Bronchial epithelial cell (primary cell): ENCODE results near the gene CDH24. TPM values are rescaled to one million over a fixed set of nuclear protein-coding genes. Genes with fewer than 3 reads are reported as not detected.

Source experiments
- DNase-seq: peaks from one replicate; pipeline ENCODE4 v3.0.0-alpha.2; 2010; ENCODE audit warnings: low read depth
- FAIRE-seq: peaks from 2 replicates; lab custom pipeline; 2011; peaks lifted over from hg19 to GRCh38; lab: Jason Lieb, UNC
- H3K27me3 ChIP-seq: 2 replicates; pipeline ENCODE4 v1.5.1; 2011; ENCODE audit warnings: low read length; ENCODE audit not compliant: control insufficient read depth, insufficient read depth
- H3K36me3 ChIP-seq: 2 replicates; pipeline ENCODE4 v1.5.1; 2011; ENCODE audit warnings: low read length; ENCODE audit not compliant: control insufficient read depth, insufficient read depth
- H3K4me3 ChIP-seq: 2 replicates; pipeline ENCODE4 v1.5.1; 2011; ENCODE audit warnings: mild to moderate bottlenecking, low read depth, low read length, control low read depth
- total RNA-seq: library from RNA; depleted of rRNA; stranded (reverse); fragments of >200 nt; gene quantifications from 2 replicates; pipeline ENCODE4 v1.2.1, GENCODE V29; 2014
- TF ChIP-seq, protein P1 (sequence below): IDR thresholded peaks from 2 replicates; pipeline ENCODE4 v1.5.1; 2011; ENCODE audit warnings: mild to moderate bottlenecking, moderate library complexity, low read length, control low read depth, inconsistent platforms; ENCODE audit not compliant: insufficient read depth, severe bottlenecking

CDH24 gene
- total RNA-seq, 1 donor from 2014 or later = 2.9 TPM

DNA sequence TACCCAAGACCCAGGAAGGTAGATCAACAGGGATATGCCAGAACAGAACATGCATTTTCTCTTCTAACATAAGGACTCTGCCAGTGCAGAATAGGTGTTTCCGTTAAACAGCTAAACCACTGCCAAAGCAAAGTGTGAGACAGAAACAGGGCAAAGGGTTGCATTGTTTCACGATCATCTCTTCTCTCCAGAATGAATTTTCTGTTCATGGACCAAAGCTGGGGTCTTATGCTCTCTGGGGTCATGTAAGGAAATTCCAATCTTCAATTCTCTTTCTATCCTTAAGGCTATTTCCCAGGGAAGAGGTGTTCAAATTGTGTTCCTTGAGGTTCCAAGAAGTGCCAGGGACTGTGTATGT lies 33.5 kb downstream of the CDH24 start:
- DNase-seq (no peak), FAIRE-seq (no peak)
- Histone ChIP-seq H3K36me3 (peaks cover 12% of the 10 kb centered on the region), H3K27me3 (no peaks in the 10 kb centered on the region), H3K4me3 (no peak overlapping the region)
- TF ChIP-seq, protein P1, sequence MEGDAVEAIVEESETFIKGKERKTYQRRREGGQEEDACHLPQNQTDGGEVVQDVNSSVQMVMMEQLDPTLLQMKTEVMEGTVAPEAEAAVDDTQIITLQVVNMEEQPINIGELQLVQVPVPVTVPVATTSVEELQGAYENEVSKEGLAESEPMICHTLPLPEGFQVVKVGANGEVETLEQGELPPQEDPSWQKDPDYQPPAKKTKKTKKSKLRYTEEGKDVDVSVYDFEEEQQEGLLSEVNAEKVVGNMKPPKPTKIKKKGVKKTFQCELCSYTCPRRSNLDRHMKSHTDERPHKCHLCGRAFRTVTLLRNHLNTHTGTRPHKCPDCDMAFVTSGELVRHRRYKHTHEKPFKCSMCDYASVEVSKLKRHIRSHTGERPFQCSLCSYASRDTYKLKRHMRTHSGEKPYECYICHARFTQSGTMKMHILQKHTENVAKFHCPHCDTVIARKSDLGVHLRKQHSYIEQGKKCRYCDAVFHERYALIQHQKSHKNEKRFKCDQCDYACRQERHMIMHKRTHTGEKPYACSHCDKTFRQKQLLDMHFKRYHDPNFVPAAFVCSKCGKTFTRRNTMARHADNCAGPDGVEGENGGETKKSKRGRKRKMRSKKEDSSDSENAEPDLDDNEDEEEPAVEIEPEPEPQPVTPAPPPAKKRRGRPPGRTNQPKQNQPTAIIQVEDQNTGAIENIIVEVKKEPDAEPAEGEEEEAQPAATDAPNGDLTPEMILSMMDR = no peak

DNA sequence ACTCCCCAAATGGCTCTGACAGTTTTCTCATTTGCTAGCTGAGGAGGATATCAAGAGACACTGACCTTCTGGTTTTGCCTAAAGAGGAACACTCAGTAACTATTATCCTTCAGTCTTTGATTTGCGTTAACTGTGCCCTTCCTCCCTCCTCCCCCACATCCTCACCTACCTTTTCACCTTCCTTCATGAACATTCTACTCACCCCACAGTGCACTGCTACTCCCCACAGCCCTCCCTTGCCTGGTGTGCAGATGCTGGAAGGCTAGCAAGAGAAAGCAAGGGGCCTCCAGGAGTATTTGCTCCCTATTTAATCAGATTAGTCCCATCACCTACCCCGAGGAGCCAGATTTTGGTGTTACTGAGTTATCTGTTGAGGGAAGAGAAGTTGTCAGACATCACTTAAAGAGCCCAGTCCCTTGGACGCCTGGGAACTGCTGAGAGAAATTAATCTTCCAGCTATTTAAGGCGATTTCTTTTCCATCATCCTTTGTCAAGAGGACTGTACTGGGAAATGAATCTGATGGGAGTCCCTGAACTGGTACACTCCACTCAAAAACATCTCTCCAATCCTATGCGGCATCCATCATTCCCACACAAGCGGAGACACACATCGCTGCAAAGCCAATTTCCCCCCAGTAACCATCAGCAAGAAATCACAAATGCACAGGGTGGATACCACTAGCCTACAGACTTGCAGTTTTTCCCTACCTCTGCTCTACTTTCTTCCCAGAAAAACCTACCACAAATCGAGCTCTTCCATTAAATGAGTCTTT lies 34.1 kb downstream of the CDH24 start:
- TF ChIP-seq, protein P1 = no peak
- DNase-seq (no peak), FAIRE-seq (no peak)
- no peaks in the 10 kb centered on the region for H3K27me3 ChIP-seq
- no peak overlapping the region for H3K4me3 ChIP-seq
- peaks cover 10% of the 10 kb centered on the region for H3K36me3 ChIP-seq

DNA sequence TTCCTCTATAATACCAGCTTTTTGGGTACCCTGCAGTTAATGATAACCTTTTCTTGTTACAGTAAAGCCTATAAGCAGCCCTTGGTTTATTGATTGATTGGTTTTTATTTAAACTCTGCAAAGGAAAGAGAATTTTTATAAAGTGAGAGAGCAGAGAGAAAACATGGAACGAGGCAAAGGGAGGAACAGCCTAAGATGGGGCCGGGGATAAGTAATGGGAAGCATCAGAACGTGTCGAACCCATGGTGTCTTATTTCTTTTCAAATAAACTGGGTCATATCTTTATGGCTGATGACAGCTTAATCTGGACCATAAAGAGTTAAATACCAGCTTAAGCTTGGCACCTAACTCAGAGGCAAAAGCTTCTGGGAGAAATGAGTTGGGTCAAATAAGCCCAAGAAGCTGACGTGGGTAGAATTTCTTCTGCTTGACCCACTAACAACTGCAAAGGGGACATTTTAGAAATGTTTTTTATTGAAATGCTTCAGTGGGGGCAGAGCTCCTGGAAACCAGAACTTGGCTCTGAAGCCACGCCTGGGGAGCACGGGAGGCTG lies 35.4 kb downstream of the CDH24 start:
- TF ChIP-seq, protein P1 = no peak
- DNase-seq (no peak), FAIRE-seq (no peak)
- Histone ChIP-seq H3K27me3 (no peaks in the 10 kb centered on the region), H3K4me3 (no peak overlapping the region), H3K36me3 (peaks cover 10% of the 10 kb centered on the region)

DNA sequence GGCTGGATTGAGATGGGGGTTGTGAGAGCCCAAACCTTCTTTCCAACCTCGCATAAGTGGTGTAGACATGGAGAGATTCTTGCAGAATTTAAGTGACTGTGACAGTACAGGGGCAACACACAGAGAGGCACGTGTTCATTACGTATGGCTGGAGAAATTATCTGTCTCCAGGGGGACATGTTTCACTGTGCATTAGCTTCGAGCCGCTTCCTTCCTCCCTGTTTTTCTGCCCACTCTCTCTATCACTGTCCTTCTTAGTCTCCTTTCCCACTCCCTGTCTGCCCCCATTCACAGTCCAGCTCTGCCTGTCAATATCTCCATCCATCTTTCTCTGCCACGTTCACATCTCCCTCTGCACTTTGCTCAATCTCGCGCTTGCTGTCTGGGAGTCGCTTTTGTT lies 35.9 kb downstream of the CDH24 start:
- H3K4me3 ChIP-seq = no peak overlapping the region
- H3K36me3 ChIP-seq = peaks cover 10% of the 10 kb centered on the region
- DNase-seq = no peak
- TF ChIP-seq, protein P1 = no peak
- no peaks in the 10 kb centered on the region for H3K27me3 ChIP-seq
- no peak for FAIRE-seq

DNA sequence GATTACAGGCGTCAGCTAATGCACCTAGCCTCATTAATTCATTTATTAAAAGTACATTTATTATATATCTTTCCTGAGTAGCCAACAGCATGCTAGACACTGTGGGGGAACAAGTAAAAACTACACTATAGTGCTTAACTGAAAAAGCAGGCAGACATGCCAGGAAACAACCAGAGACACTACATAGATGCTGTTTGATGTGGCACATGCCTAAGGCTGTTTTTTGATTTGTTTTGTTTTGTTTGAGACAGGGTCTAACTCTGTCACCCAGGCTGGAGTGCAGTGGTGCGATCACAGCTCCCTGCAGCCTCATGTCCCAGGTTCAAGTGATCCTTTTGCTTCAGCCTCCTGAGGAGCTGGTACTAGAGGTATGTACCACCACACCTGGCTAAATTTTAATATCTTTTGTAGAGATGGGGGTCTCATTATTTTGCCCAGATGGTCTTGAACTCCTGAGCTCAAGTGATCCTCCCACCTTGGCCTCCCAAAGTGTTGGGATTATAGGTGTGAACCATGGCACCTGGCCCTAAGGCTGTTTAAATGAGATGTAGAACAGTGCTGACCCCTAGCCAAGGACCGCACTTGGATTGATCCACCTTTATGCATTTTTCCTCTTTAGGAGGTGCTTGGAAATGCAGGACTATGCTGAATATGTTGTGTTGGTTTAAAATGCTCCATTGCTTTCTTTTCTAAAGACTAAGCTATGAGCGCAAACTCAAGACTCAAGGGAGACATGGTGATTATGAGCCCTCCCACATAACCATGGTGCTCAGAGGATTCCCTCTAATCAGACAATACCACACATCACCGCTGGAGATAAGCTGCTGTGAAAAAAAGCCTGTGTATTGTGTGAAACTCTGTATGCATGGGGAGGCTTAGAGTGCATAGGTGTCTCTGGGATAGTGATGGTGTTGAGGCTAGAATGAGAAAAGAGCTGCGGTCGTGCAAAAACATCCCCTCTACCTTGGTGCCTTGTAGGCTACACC lies 36.9 kb downstream of the CDH24 start:
- Histone ChIP-seq H3K27me3 (no peaks in the 10 kb centered on the region), H3K36me3 (peaks cover 4% of the 10 kb centered on the region), H3K4me3 (no peak overlapping the region)
- TF ChIP-seq, protein P1 = no peak
- DNase-seq = no peak
- FAIRE-seq = no peak
